GM18499 (cell line): ENCODE data around the gene CCDC92.
A peak's percentile ranks its signal among the peaks of the same experiment; 100 is the strongest.

Experiments used
- ATAC-seq: cut with Tn5 transposase; IDR thresholded peaks from one replicate; pipeline ENCODE4 v1.9.1; 2021; ENCODE audit warnings: moderate number of reproducible peaks; ENCODE audit not compliant: insufficient read depth, unreplicated experiment

Gene CCDC92, protein sequence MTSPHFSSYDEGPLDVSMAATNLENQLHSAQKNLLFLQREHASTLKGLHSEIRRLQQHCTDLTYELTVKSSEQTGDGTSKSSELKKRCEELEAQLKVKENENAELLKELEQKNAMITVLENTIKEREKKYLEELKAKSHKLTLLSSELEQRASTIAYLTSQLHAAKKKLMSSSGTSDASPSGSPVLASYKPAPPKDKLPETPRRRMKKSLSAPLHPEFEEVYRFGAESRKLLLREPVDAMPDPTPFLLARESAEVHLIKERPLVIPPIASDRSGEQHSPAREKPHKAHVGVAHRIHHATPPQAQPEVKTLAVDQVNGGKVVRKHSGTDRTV

DNA sequence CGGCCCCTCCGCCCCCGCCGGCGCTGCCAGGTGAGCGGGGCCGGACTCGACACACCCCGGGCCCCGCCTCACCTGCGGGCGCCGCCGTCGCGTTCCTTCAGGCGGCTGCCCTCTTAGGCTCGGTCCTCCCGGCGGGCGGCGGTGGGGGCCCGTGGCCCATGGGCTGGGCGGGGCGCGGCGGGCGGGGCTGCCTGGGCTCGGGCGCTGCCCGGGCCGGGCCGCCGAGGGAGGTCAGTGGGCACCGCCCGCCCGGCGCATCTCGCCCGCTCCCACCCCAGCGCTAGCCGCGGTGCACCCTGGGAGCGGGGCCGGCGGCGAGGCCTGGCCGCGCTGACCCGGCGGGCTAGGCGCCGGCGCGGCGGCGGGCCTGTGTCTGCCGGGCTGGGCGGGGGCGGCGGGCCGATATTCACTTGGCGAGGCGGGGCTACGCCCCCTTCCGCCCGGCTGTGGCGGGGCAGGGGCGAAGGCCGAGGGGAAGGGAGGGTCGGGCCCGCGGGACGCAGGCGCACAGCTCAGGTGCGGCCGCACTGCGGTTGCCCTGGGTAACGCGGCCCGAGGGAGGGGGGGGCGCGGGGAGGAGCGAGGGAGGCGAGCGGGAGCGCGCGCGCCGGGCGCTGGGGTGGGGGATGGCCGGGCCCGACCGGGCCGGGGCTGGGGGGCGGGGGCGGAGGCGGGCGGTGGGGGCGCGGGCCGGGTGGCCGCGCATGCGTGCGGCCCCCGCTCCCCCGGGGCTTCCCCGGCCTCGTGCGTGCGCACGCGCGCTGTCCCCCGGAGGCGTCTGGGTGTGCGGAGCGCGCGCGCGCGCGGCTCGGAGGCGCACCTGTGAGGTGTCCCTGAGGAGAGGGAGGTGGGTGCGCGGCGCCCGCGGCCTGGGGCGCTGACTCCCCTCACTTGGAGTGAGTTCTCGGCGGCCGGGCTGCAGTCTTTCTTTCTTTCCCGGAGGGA, at the start of gene CCDC92, which contains the start of gene ZNF664:
TSS of gene CCDC92 (minus strand) at position 375 of the 945 bp plus-strand sequence. CDS start 28,526 bp downstream, outside the sequence.
TSS of gene ZNF664 (plus strand) at position 759 of the 945 bp plus-strand sequence. CDS start 38,930 bp downstream, outside the sequence.
- peak; percentile 44 for ATAC-seq

DNA sequence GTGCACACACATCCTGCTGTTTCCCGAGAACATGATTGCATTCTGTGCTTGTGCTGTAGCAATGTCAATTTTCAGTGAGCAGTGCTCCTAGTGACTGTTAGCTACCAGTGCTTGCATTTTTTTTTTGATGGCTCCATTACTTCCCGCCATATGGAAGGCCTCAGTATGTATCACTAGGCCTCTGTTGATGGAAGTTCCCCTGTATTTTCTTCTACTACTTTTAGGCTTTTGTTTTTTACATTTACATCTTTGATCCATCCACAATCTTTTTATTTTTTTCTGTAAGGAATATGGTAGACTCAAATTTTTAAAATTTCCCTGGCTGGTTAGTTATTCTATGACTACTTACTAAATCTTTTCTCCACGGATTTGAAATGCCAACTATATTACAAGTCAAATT, 49.5 kb upstream of the CCDC92 start:
- ATAC-seq = no peak

DNA sequence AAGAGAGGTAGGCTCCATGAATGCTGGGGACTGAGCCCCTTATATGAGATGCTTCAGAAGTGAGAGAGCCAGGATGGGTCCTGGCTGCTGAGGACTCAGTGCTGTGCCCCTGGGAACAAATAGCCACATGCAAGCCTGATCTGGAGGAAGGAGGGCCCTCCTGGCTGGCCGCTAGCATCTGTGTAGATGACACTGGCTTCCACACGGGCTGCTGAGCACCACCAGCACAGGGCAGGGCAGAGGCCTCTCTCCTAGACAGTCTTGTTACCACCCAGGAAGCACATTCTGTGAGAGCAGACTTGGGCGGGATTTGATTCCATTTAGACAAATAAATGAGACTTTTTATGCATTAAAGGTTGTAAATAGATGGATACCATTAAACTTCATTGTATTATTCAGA, 48.4 kb upstream of the CCDC92 start:
- no peak for ATAC-seq

DNA sequence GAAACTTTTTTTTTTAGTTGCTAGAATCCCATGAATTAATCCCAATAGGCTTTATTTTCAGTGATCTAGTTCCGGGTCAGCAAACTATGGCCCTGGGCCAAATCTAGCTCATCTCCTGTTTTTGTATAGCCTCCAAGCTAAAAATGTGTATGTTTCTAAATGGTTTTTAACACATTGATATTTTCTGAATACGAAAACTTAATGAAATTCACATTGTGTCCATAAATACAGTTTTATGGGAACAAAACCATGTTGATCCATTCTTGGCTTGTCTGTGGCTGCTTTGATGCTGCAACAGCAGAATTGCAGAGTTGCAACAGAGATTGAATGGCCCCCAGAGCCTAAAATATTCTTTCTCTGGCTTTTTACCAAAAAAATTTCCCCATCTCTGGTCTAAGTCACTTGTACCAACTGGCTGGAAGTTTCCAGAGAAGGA, 47.9 kb upstream of the CCDC92 start:
- no peak for ATAC-seq

DNA sequence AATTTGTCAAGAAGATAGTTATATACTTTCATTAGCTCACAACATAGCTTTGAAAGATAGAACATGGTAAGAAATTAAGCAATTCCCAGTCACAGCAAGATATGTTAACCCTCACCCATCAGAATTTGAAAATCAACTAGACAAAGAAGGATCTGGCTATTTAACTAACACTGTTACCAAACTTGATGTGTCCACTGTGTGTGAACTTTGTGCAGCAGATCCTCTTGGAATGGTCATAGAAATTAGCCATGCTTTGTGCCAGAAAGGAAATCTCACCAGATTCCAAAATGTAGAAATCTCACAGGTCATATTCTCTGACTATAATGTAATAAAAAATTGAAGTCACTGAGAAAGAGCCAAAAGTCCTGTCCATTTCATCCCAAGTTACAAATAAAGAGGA, 46.5 kb upstream of the CCDC92 start:
- ATAC-seq = no peak

DNA sequence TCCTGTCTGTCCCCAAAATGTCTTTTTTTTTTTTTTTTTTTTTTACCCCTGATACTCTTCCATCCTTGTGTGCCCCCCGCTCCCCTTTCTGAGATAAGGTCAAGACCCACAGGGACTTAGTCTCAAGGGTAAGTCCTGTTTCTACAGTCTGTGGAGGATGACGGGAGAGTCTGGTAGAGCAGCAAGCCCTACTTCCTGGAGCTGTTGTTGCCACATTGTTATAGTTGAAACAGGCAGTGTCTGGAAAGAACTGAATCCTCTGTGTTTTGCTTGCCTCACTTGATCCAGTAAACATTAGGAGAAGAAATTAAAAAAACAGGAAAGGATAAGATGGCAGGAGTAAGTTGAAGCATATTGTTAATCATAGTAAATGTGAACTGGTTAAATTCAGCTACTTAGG, 45.9 kb upstream of the CCDC92 start:
- ATAC-seq = no peak

DNA sequence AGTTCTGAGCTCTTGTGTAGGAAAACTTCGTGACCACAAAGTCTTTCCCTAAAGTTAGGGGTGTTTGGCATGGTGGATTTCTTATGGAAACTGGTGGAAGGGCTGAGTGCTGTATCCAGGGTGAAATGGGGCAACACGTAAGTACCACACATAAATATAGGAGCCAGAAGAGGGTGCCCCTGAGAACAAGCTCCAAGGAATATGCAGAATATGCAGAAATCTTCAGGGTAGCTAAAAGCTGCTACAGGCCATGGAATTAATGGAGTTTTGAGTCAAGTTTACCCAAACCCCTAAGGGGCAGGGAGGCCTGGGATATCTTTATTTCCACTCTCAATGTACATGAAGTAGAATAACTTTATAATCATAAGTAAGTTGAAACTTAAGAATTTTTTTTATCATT, 44.4 kb upstream of the CCDC92 start:
- ATAC-seq = no peak

DNA sequence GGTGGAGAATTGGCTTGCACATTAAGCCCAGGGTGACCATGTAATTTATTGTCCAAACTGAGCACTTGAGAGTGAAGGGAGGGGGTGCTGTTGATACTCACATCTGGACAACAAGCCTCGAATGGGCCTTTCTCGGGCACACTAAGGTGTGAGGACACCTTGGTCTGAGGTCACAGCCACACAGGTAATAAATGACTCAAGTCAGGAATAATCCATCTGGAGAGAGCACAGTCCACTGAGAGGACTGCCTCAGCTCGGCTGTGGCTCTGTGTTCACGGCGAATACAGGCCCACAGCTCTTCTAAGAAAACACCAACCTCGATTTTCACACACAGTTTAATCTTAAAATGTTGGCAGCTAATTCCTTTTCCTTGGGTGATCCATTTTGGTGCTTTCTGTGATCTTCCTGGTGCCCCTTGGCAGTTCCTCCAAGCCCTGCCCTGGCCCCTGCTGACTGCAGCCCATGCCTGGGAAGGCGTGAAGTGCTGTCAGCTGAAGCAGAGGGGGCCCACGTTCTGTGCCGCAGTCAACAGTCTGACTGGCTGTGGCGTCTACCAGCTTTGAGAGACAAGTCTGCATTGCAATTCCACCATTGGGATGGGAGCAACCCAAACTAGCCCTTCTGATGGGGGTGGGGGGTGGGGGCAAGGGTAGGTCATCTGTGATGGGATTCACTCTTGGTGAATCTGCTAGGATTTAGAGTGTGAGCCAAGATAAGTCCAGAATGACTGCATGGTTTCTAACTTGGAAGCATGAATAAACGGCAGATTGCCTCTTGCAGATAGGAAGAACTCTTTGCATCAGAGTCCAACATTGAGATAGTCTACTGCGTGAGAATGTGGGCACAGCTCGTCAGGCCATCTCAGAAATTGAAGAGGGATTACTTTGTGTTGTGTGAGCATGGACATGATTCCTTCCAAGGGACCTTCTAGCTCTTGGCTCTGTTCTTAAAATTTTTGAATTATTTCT, 43.1 kb upstream of the CCDC92 start:
- ATAC-seq = no peak

DNA sequence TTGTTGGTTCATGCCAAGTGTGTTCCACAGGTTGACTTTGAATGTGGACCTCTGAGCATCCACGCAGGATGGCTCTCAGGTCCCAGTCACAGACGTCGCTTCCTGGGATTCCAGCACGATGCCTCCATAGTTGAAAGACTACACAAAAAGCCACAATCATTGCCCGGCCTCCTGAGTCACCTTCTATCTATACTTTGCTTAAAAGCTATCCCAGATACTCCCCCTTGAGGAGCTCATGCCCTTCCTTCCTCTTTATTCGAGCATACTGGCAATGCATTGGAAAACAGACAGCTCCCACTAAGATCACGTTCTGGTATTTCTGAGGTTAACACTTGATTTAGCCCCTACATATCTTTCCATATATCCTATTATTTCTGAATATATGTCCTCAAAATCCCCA, 40.4 kb upstream of the CCDC92 start:
- ATAC-seq = no peak

DNA sequence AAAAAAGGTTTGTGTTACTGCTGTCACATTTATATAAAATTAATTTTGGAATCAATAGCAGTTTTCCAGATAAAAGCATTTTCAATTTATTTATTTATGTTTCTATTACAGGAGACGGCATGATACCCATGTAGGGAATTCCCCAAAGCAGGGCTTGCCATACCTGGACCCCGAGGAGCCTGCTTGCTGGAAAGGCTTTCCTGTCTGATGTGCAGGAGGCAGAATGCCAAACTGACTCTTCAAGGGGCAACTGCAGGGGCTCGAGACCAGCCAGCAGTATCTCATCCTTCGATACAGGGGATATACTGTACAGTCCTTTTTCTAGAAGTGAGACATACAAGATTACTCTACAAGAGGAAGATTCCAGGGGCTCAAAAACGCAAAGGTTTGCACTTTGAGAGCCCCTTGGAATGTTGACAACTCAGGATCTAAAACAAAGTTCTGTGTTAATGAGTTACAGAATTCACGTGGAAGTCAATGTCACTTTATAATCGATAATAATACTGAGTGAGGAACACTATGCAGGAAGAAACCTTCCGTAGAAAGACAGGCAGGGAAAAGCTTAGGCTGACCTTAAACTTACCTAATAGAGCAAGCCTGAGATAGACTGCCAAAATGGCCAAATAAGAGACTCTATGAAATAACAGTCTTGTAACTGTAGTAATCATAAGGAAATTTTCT, 38.9 kb upstream of the CCDC92 start:
- no peak for ATAC-seq

DNA sequence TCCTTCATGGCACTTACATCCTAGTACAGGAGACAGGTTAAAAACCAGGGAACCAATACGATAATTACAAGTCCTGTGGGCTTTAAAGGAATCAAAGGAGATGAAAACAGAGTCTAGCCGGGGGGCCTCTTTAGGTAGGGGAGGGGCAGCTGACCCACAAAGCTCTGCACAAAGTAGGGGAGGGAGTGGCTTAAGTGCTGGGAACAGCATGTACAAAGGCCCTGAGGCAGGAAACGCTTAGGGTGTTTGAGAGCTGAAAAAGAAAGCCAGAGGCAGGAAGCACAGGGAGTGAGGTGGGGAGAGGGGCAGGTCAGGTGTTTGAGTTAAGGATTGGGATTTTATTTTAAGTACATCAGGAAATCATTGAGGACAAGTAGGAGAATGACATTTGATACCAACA, 38.1 kb upstream of the CCDC92 start:
- no peak for ATAC-seq

DNA sequence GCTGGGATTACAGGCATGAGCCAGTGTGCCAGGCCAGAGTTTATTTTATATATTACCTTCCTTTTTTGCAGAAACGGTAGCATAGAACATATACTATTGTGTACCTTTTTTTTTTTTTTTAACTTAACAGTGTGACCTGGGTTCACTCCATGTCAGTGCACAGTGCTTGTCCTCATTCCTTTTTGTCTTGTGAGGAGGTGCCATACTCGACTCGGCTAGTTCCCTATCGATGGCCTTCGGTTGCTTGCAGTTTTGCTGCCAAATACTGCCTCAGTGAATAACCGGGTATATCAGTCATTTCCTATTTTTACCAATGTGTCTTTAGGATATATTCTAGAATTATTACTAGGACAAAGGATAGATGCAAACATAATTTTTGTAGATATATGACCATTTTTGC, 37.1 kb upstream of the CCDC92 start:
- no peak for ATAC-seq

DNA sequence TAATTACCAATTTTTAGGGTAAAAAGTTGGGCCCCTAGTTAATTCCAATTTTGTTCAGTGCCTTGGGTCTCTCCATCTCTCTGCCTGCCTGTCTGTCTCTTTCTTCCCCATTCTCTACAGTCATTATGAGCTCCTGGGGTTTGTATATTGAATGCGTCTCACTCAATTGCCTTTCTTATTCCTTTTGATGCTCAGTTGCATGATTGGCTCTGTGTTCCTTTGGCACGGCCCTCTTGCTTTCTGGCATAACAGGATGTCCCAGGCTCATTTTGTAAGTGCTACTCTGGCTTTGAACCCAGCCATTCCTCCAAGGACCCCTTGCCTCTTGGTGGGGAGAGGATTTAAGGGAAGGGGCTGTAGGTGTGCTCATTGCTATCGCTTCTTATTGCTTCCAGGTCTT, 36.0 kb upstream of the CCDC92 start:
- ATAC-seq = no peak

DNA sequence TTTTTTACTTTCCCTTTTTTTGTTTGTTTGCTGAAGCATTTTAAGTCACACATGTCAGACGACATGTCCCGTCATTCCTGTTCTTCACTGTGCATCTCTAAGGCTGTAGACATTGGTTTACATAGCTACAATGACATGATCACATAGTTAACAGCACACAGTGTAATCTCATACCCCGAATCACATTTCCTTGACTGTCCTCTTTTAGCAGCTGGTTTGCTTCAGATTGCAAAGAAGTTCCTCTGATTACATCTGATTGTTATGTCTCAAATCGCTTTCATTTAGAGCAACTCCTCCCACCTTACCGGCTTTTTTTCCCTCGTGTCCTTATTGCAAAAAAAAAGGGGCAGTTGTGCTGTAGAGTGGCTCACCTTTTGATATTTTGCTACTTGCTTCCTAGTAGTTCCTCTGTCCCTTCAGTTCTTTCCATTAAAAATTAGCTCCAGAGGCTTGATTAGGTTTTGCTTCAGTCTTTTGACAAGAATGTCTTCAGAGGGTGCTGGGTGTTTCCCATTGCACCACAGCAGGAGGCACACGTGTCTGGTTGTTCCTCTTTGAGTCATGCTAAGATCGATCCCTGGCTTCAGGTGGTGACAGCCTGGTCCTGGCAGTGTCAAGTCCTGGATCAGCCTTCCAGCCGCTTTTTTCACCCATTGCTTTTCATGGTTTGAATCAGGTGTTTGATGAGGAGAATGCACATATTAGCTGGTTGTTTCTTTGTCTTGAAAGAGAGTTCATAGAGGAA, 35.4 kb upstream of the CCDC92 start:
- no peak for ATAC-seq

DNA sequence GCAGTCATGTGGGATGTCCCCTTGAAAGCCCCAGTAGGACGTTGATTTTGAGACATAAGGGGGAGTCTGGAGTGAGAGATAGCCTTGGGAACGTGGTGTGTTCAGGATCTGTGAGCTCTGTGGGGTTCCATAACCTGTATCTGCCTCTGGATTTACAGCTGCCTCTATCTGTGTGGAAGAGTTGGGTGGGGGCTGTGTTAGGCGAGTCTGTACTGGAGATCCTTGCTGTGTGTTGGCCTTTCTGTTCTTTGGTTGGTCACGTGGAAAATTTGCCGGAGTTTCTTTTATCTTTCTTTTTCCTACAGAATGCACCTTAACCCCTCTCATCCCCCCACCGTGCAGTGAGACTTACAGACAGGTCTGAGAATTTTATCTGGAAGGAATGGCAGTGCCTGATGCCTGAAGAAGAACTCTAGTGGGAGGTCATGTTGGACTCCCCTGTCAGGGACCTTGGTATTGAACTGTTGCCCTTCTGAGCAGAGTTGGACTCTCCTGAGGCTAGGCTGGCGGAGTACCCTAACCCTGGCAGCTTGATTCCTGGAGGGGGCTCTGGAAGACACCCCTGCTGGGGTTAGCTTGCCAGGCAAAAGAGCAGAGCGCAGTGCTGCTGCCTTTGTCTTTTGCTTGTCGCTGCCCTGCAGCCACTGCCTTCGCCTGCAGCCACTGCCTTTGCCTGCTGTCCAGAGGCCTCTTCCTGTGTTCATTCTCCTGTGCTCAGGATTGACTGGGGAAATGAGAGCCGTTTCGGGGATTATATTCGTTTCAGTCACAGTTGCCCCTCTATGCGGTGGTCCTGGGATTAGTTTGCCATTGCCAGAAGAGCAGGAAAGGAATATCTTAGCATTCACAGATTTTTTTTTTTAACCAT, 34.4 kb upstream of the CCDC92 start:
- ATAC-seq = no peak

DNA sequence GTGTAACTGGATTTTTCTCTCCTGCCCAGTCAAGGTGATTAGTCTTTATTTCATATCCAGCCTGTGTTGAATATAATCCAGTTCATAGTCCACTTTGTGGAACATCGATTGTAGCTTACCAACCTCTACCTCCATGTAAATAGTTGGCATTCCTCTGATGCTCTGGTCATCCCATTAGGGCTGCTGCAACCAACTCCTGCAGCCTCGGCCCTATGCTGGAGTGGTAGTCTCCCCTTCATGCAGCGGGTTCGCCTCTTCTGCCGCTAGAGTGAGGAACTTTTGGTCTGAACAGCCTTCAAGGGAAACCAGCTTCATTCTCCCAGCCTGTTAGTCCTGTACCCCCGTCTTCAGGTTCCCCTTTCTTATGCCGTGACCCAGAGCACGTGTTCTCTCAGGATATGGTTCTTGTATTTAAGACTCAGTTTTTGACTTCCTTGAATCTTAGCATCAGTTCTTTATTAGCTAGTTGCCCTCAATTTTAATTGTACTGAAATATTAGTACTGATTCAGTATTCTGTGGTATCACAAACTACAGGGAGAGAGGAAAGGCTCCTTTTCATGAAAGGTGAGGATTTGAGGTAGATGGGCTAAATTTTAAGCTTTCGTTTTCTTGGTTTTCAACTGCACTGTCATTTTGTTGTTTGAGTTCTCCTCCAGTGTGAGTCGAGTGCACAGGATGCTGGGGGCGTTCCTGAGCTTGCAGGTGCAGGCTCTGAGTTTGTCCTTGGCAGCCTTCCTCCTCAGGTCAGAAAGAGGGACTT, 33.6 kb upstream of the CCDC92 start:
- no peak for ATAC-seq

DNA sequence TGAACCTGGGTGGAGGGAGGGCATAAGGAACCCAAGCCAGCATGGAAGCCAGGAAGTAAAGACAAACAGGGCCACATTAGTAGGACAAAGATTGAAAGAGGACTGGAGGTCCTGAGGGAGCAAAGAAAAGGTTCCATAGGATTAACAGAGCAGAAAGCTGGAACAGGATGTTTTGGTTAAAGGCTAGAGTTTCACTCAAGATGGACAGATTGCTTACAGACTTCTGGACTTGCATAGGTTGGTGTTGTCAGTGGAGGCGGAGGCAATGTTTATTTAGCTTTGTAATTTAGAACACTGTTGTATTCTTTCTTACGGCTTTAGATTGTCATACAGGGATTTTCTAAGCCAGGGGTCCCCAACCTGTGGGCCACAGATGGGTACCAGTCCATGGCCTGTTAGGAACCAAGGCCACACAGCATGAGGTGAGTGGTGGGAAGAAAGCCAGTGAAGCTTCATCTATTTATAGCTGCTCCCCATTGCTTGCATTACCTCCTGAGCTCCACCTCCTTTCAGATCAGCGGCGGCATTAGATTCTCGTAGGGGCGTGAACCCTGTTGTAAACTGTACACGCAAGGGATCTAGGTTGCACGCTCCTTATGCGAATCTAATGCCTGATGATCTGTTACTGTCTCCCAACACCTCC, 31.7 kb upstream of the CCDC92 start:
- ATAC-seq = no peak
